SIG-M5 (cell line): ENCODE measurements around the gene GPR37.

Experiments used
- DNase-seq: peaks from one replicate; lab custom pipeline; 2025; lab: John Stamatoyannopoulos, UW

Gene GPR37

GRCh38 chr7:124765401-124766352, at the start of gene GPR37:
Gene GPR37 (minus strand): TSS chr7:124765792. CDS start chr7:124764976, 816 bp downstream.
- no peak for DNase-seq

GRCh38 chr7:124813994-124814798, 48.6 kb upstream of the GPR37 start:
- no peak for DNase-seq

- no peak for DNase-seq
These were observed 47.2 kb upstream of the GPR37 start for GRCh38 chr7:124812764-124813163.

GRCh38 chr7:124811341-124811740, 45.7 kb upstream of the GPR37 start:
- no peak for DNase-seq

GRCh38 chr7:124810605-124811004, 45.0 kb upstream of the GPR37 start:
- no peak for DNase-seq

GRCh38 chr7:124808206-124808605, 42.6 kb upstream of the GPR37 start:
- no peak for DNase-seq

- DNase-seq: no peak
These were observed 35.8 kb upstream of the GPR37 start for GRCh38 chr7:124801330-124801895.

- DNase-seq: no peak
These were observed 34.8 kb upstream of the GPR37 start for GRCh38 chr7:124800386-124800785.

GRCh38 chr7:124799448-124799847, 33.9 kb upstream of the GPR37 start:
- no peak for DNase-seq

GRCh38 chr7:124796771-124797170, 31.2 kb upstream of the GPR37 start:
- no peak for DNase-seq

- no peak for DNase-seq
These were observed 27.1 kb upstream of the GPR37 start for GRCh38 chr7:124792696-124793095.

GRCh38 chr7:124792002-124792401, 26.4 kb upstream of the GPR37 start:
- no peak for DNase-seq

- DNase-seq: no peak
These were observed 25.8 kb upstream of the GPR37 start for GRCh38 chr7:124791426-124791825.

- DNase-seq: no peak
These were observed 25.1 kb upstream of the GPR37 start for GRCh38 chr7:124790645-124791044.

GRCh38 chr7:124785994-124786393, 20.4 kb upstream of the GPR37 start:
- no peak for DNase-seq

- DNase-seq: no peak
These were observed 19.6 kb upstream of the GPR37 start for GRCh38 chr7:124784879-124785818.

GRCh38 chr7:124783271-124783670, 17.7 kb upstream of the GPR37 start:
- DNase-seq: no peak

- no peak for DNase-seq
These were observed 16.5 kb upstream of the GPR37 start for GRCh38 chr7:124781907-124782734.

GRCh38 chr7:124781418-124781817, 15.8 kb upstream of the GPR37 start:
- no peak for DNase-seq

GRCh38 chr7:124780608-124781007, 15.0 kb upstream of the GPR37 start:
- no peak for DNase-seq

GRCh38 chr7:124780056-124780455, 14.5 kb upstream of the GPR37 start:
- no peak for DNase-seq
